GM12875 (cell line): ENCODE measurements around the gene PIK3C2A.
A peak's percentile ranks its signal among the peaks of the same experiment; 100 is the strongest.

Source experiments
- H3K4me3 ChIP-seq: one replicate; pipeline ENCODE4 v1.5.1; 2011; ENCODE audit warnings: low read depth, low read length, control low read depth
- TF ChIP-seq, protein P1 (sequence below): IDR thresholded peaks from 2 replicates; pipeline ENCODE4 v1.5.1; 2011; ENCODE audit warnings: low read depth, mild to moderate bottlenecking, control low read depth, inconsistent platforms, low read length, moderate library complexity, borderline replicate concordance; ENCODE audit not compliant: insufficient read depth

PIK3C2A gene, protein sequence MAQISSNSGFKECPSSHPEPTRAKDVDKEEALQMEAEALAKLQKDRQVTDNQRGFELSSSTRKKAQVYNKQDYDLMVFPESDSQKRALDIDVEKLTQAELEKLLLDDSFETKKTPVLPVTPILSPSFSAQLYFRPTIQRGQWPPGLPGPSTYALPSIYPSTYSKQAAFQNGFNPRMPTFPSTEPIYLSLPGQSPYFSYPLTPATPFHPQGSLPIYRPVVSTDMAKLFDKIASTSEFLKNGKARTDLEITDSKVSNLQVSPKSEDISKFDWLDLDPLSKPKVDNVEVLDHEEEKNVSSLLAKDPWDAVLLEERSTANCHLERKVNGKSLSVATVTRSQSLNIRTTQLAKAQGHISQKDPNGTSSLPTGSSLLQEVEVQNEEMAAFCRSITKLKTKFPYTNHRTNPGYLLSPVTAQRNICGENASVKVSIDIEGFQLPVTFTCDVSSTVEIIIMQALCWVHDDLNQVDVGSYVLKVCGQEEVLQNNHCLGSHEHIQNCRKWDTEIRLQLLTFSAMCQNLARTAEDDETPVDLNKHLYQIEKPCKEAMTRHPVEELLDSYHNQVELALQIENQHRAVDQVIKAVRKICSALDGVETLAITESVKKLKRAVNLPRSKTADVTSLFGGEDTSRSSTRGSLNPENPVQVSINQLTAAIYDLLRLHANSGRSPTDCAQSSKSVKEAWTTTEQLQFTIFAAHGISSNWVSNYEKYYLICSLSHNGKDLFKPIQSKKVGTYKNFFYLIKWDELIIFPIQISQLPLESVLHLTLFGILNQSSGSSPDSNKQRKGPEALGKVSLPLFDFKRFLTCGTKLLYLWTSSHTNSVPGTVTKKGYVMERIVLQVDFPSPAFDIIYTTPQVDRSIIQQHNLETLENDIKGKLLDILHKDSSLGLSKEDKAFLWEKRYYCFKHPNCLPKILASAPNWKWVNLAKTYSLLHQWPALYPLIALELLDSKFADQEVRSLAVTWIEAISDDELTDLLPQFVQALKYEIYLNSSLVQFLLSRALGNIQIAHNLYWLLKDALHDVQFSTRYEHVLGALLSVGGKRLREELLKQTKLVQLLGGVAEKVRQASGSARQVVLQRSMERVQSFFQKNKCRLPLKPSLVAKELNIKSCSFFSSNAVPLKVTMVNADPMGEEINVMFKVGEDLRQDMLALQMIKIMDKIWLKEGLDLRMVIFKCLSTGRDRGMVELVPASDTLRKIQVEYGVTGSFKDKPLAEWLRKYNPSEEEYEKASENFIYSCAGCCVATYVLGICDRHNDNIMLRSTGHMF (N-terminal part only)

DNA sequence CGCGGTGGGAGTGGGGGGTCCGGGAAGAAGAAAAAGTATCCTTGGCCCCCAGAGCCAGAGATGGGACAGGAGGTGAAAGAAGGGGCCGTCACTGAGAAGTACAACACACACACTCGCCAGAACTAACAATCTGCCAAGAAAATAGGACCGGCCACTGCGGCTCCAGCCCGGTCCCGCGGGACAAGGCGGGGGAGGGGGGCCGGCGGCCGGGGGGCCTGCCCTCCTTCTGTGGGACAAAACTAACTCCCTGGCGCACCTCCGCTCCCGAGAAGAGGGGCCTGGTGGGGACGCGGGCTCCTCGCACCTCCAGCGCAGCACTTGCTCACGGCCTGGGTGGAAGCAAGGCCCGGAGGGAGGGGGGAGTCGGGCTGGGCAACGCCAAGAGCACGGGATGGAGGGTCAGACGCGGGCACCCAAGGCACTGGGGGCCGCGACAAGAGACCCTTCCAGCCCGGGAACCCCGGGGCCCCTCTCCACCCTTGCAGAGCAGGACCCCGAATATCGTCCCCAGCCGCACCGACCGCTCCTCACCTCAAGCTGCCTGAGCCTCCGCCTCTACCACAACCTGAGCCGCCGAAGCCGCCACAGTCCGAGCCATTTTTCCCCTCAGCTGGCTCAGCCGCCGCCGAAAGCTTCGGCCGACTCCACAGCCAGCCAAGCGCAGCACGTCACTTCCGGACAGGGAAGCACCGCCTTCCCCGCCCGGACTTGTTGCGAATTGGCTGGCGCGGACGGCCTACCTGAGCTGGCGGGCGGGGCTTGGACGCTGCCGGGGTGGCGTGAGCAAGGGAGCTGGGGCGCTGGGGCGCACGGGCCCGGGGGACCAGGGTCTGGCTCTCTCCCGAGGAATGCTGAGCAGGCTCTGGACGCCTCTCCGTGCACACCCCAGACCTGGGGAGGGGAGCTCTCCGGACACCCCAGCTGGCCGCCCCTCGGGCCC, at the start of gene PIK3C2A:
Gene PIK3C2A, minus strand, starts transcription at position 670 of the 940 bp plus-strand sequence. CDS start 38,245 bp downstream, outside the sequence.
- TF ChIP-seq, protein P1, sequence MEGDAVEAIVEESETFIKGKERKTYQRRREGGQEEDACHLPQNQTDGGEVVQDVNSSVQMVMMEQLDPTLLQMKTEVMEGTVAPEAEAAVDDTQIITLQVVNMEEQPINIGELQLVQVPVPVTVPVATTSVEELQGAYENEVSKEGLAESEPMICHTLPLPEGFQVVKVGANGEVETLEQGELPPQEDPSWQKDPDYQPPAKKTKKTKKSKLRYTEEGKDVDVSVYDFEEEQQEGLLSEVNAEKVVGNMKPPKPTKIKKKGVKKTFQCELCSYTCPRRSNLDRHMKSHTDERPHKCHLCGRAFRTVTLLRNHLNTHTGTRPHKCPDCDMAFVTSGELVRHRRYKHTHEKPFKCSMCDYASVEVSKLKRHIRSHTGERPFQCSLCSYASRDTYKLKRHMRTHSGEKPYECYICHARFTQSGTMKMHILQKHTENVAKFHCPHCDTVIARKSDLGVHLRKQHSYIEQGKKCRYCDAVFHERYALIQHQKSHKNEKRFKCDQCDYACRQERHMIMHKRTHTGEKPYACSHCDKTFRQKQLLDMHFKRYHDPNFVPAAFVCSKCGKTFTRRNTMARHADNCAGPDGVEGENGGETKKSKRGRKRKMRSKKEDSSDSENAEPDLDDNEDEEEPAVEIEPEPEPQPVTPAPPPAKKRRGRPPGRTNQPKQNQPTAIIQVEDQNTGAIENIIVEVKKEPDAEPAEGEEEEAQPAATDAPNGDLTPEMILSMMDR: no peak
- peak within 1 kb of the TSS; percentile 97 for H3K4me3 ChIP-seq

DNA sequence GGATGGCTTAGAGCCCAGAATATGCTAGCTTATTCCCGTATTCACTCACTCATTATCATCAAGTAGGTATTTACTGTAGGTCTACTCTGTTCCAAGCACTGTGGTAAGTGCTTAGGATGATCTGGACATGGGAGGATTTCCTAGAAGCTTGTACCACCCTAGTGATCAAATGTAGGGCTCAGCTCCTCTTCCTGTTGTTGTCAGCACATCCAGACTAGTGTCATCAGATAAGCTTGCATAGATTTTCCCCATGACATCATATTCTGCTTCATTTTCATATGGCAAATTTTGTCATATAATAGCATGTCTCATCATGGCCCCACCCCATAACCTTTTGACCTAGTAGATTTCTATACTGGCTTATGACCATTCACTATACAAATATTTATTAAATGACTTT, 49.4 kb upstream of the PIK3C2A start:
- TF ChIP-seq, protein P1: no peak
- H3K4me3 ChIP-seq: no peak overlapping the region

DNA sequence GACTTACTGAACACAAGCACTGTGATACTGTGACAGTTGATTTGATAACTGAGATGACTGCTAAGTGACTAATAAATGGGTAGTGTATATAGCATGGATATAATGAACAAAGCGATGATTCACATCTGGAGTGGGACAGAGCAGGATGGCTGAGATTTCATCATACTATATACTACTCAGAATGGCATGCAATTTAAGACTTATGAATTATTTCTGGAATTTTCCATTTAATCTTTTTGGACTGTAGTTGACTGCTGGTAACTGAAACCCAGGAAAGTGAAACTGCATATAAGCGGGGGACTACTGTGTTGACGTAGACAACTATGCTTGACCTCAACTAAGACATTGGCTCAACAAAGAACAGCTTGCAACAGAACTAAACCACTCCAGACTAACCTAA, 48.7 kb upstream of the PIK3C2A start:
- TF ChIP-seq, protein P1: no peak
- no peak overlapping the region for H3K4me3 ChIP-seq

DNA sequence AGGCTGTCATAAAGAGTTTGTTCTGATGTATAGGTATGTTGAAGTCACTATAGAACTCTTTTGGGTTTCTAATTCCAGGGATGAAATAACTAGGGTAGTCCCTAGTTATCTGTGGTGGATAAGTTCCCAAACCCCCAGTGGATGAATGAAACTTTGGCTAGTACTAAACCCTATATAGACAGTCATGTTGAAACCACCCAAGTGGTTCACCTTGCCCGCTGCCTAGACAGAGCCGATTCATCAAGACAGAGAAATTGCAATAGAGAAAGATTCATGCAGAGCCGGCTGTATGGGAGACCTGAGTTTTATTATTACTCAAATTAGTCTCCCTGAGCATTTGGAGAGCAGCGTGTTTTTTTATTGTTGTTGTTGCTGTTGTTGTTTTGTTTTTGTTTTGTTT, 44.9 kb upstream of the PIK3C2A start:
- H3K4me3 ChIP-seq: no peak overlapping the region
- TF ChIP-seq, protein P1: no peak

DNA sequence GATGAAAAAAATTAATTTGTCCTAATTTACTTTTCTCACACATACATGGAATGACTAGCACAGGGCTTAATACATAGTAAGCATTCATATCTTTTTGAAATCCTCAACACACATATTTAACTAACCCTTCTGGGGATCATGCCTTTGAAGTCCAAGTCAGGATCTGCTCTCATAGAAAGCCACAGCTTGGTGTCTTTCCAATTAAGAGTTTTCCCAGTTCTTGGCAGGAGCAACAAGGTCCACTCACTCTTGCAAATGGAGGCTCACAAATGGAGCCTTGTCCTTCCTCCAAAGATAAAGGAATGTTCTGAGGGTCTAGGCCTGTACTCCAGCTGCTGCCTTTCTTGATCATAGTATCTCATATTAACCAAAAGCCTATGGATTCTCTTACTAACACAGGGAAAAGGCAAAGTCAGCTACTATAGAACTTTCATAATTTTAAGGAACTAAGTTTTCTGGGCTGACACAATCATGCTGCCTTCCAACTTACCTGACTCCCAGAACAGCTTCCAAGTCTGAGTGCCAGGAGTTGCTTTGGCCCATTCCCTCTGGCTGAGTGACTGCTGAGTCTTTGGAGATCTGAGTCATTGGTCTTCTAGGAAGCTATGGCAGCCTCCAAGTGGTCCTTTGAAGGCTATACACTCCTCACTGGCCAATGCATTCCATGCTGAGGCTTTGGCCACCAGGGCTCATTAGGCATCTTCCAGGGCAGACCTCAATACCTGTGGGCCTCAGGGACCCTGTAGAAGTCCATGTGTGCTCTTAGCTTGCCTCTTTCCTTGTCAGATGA, 43.0 kb upstream of the PIK3C2A start:
- no peak overlapping the region for H3K4me3 ChIP-seq
- TF ChIP-seq, protein P1: no peak
